HepG2 (cell line): ENCODE results near the gene KDM3B. TPM values are rescaled to one million over a fixed set of nuclear protein-coding genes. Genes with fewer than 3 reads are reported as not detected.

ENCODE experiments used
- ATF7 ChIP-seq, 2 experiments: fragments of 450-650 bp in 1 of 2; sonication (generic) in 1 of 2; formaldehyde crosslinking in 1 of 2; IDR thresholded peaks; 2 replicates each; pipeline versions ENCODE4 v1.4.0 to v1.6.1; 2016 to 2020; ENCODE audit warnings: antibody characterized with exemption in 1 of 2, mild to moderate bottlenecking in 1 of 2, missing genetic modification reagents in 1 of 2
- EEA1 ChIP-seq: sonication (generic); formaldehyde crosslinking; IDR thresholded peaks from 2 replicates; pipeline ENCODE4 v1.5.1; 2020; ENCODE audit warnings: mild to moderate bottlenecking, missing genetic modification reagents, borderline replicate concordance
- FLYWCH1 ChIP-seq: sonication (generic); formaldehyde crosslinking; IDR thresholded peaks from 2 replicates; pipeline ENCODE4 v1.8.1; 2023; ENCODE audit warnings: mild to moderate bottlenecking, missing genetic modification reagents
- GTF2F1 ChIP-seq: fragments of 150-350 bp; IDR thresholded peaks from 2 replicates; pipeline ENCODE4 v1.6.1; 2014; ENCODE audit warnings: low read length
- KDM3A ChIP-seq: IDR thresholded peaks from 2 replicates; pipeline ENCODE4 v1.6.1; 2018; ENCODE audit warnings: low read depth, missing compliant biosample characterization
- LCORL ChIP-seq, 2 experiments: fragments of 450-650 bp in 1 of 2; sonication (generic) in 1 of 2; formaldehyde crosslinking in 1 of 2; IDR thresholded peaks; 2 replicates each; pipeline versions ENCODE4 v1.5.0 to v1.6.1; 2017 to 2020; ENCODE audit warnings: antibody characterized with exemption in 1 of 2, missing genetic modification reagents in 1 of 2
- RBM22 ChIP-seq: fragments of 200-400 bp; formaldehyde crosslinking; optimal IDR thresholded peaks from 2 replicates; pipeline ENCODE3; 2017; ENCODE audit warnings: mild to moderate bottlenecking, low read length, moderate library complexity
- RXRB ChIP-seq: IDR thresholded peaks from 2 replicates; pipeline ENCODE4 v1.6.1; 2016; ENCODE audit warnings: borderline replicate concordance, missing genetic modification reagents, missing compliant biosample characterization
- ZNF232 ChIP-seq: sonication (generic); formaldehyde crosslinking; IDR thresholded peaks from 2 replicates; pipeline ENCODE4 v1.4.0; 2020; ENCODE audit warnings: missing genetic modification reagents, borderline replicate concordance
- ZNF660 ChIP-seq: sonication (generic); formaldehyde crosslinking; IDR thresholded peaks from 2 replicates; pipeline ENCODE4 v1.5.1; 2020; ENCODE audit warnings: mild to moderate bottlenecking, low read depth, missing genetic modification reagents, borderline replicate concordance
- polyA plus RNA-seq, 8 experiments: library from polyadenylated mRNA; depleted of rRNA in 3 of 8; stranded (reverse) in 7 of 8; unstranded in 1 of 8; fragments of >200 nt; fragmentation: Illumina TruSeq in 4 of 8; extraction: Trizol in 4 of 8; gene quantifications; 2 replicates each; pipeline versions ENCODE4 v1.2.1 to v1.2.3, GENCODE V29; 2011 to 2016; ENCODE audit warnings: low read depth in 4 of 8, missing spikeins in 1 of 8, mixed read lengths in 1 of 8; ENCODE audit not compliant: insufficient read depth in 1 of 8
- total RNA-seq, 5 experiments: library from RNA; depleted of rRNA; stranded (reverse); fragments of >200 nt; fragmentation: Illumina TruSeq; extraction: Trizol; gene quantifications; 2 replicates each; pipeline ENCODE4 v1.2.3, GENCODE V29; 2016; ENCODE audit warnings: low read depth in 1 of 5
- TF ChIP-seq, protein P1 (sequence below): sonication (generic); formaldehyde crosslinking; conservative IDR thresholded peaks from 2 replicates; pipeline ENCODE4 v1.4.0; 2020; ENCODE audit warnings: missing genetic modification reagents
- TF ChIP-seq, protein P2 (sequence below): IDR thresholded peaks from 2 replicates; pipeline ENCODE4 v1.6.1; 2018; ENCODE audit warnings: missing genetic modification reagents
- TF ChIP-seq, protein P3 (sequence below): IDR thresholded peaks from 2 replicates; pipeline ENCODE4 v1.6.1; 2016; ENCODE audit warnings: missing compliant biosample characterization, missing genetic modification reagents, borderline replicate concordance
- TF ChIP-seq, protein P4 (sequence below): sonication (generic); formaldehyde crosslinking; IDR thresholded peaks from 2 replicates; pipeline ENCODE4 v1.9.0; 2021; ENCODE audit warnings: missing genetic modification reagents, borderline replicate concordance
- TF ChIP-seq, protein P5 (sequence below): sonication (generic); formaldehyde crosslinking; IDR thresholded peaks from 2 replicates; pipeline ENCODE4 v1.9.0; 2021; ENCODE audit warnings: missing genetic modification reagents, borderline replicate concordance
- TF ChIP-seq, protein P6 (sequence below): sonication (generic); formaldehyde crosslinking; IDR thresholded peaks from 2 replicates; pipeline ENCODE4 v1.5.1; 2020; ENCODE audit warnings: mild to moderate bottlenecking, moderate library complexity, missing genetic modification reagents

KDM3B gene
- total and polyA plus RNA-seq, 2 of the 13 experiments (the other 11 are each of a cell fraction or from before 2014, with no cell fraction given): 19.7 to 34.3 TPM

DNA sequence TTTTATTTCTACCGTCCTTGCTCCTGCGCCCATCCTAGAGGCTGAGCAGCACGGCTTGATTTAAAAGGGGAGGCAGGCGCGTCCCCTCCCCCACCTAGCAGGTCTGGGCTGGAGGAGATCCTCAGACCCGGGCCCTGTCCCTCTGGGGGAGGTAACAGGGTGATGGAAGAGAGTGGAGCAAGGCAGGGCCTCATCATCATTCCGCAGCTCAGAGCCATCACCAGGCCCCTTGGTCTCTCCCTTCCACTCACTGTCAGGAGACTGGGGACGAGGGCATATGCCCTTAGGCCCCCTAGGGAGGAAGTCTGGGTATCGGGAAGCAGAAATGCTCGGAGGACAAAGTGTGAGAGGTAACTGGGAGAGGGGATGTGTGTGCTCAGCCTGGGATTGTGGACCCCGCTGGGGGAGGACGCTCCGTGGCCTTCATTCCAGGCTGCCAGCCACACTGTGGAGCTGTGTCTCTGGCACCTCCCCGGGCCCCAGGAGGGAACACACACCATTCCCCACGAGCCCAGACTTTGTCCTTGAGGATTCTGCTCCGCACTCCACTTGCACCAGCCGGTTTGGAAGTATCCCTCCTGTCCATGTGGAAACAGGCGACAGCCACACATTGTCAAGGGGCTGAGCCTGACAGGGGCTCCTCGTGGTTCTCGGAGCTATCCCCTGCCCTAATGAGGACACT, 87.1 kb downstream of the KDM3B start (continued):
- TF ChIP-seq LCORL (IDR thresholded peaks at IDR 0.05): no peak
- TF ChIP-seq LCORL (CRISPR knock-in tag; IDR thresholded peaks at IDR 0.05): 0 out of 2 replicates have a peak, but pooled peaks have one; percentile 35
- TF ChIP-seq, protein P1, sequence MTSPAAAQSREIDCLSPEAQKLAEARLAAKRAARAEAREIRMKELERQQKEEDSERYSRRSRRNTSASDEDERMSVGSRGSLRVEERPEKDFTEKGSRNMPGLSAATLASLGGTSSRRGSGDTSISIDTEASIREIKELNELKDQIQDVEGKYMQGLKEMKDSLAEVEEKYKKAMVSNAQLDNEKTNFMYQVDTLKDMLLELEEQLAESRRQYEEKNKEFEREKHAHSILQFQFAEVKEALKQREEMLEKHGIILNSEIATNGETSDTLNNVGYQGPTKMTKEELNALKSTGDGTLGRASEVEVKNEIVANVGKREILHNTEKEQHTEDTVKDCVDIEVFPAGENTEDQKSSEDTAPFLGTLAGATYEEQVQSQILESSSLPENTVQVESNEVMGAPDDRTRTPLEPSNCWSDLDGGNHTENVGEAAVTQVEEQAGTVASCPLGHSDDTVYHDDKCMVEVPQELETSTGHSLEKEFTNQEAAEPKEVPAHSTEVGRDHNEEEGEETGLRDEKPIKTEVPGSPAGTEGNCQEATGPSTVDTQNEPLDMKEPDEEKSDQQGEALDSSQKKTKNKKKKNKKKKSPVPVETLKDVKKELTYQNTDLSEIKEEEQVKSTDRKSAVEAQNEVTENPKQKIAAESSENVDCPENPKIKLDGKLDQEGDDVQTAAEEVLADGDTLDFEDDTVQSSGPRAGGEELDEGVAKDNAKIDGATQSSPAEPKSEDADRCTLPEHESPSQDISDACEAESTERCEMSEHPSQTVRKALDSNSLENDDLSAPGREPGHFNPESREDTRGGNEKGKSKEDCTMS (CRISPR knock-in tag): no peak
- TF ChIP-seq, protein P2, sequence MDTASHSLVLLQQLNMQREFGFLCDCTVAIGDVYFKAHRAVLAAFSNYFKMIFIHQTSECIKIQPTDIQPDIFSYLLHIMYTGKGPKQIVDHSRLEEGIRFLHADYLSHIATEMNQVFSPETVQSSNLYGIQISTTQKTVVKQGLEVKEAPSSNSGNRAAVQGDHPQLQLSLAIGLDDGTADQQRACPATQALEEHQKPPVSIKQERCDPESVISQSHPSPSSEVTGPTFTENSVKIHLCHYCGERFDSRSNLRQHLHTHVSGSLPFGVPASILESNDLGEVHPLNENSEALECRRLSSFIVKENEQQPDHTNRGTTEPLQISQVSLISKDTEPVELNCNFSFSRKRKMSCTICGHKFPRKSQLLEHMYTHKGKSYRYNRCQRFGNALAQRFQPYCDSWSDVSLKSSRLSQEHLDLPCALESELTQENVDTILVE (CRISPR knock-in tag): no peak
- TF ChIP-seq EEA1 (CRISPR knock-in tag): 0 out of 2 replicates have a peak, but pooled peaks have one; percentile 32
- TF ChIP-seq RXRB (CRISPR knock-in tag): no peak
- TF ChIP-seq, protein P3, sequence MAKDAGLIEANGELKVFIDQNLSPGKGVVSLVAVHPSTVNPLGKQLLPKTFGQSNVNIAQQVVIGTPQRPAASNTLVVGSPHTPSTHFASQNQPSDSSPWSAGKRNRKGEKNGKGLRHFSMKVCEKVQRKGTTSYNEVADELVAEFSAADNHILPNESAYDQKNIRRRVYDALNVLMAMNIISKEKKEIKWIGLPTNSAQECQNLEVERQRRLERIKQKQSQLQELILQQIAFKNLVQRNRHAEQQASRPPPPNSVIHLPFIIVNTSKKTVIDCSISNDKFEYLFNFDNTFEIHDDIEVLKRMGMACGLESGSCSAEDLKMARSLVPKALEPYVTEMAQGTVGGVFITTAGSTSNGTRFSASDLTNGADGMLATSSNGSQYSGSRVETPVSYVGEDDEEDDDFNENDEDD: 0 out of 2 replicates have a peak, but pooled peaks have one; percentile 22
- TF ChIP-seq, protein P4, sequence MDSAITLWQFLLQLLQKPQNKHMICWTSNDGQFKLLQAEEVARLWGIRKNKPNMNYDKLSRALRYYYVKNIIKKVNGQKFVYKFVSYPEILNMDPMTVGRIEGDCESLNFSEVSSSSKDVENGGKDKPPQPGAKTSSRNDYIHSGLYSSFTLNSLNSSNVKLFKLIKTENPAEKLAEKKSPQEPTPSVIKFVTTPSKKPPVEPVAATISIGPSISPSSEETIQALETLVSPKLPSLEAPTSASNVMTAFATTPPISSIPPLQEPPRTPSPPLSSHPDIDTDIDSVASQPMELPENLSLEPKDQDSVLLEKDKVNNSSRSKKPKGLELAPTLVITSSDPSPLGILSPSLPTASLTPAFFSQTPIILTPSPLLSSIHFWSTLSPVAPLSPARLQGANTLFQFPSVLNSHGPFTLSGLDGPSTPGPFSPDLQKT: no peak
- no peak for TF ChIP-seq GTF2F1
- no peak for TF ChIP-seq ZNF660 (CRISPR knock-in tag)
- no peak for TF ChIP-seq ZNF232 (CRISPR knock-in tag)
- TF ChIP-seq ATF7 (IDR thresholded peaks at IDR 0.05): no peak
- TF ChIP-seq ATF7 (CRISPR knock-in tag; IDR thresholded peaks at IDR 0.05): no peak
- TF ChIP-seq, protein P5, sequence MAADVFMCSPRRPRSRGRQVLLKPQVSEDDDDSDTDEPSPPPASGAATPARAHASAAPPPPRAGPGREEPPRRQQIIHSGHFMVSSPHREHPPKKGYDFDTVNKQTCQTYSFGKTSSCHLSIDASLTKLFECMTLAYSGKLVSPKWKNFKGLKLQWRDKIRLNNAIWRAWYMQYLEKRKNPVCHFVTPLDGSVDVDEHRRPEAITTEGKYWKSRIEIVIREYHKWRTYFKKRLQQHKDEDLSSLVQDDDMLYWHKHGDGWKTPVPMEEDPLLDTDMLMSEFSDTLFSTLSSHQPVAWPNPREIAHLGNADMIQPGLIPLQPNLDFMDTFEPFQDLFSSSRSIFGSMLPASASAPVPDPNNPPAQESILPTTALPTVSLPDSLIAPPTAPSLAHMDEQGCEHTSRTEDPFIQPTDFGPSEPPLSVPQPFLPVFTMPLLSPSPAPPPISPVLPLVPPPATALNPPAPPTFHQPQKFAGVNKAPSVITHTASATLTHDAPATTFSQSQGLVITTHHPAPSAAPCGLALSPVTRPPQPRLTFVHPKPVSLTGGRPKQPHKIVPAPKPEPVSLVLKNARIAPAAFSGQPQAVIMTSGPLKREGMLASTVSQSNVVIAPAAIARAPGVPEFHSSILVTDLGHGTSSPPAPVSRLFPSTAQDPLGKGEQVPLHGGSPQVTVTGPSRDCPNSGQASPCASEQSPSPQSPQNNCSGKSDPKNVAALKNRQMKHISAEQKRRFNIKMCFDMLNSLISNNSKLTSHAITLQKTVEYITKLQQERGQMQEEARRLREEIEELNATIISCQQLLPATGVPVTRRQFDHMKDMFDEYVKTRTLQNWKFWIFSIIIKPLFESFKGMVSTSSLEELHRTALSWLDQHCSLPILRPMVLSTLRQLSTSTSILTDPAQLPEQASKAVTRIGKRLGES (CRISPR knock-in tag): no peak
- TF ChIP-seq RBM22: no peak
- no peak for TF ChIP-seq KDM3A (CRISPR knock-in tag)
- TF ChIP-seq, protein P6, sequence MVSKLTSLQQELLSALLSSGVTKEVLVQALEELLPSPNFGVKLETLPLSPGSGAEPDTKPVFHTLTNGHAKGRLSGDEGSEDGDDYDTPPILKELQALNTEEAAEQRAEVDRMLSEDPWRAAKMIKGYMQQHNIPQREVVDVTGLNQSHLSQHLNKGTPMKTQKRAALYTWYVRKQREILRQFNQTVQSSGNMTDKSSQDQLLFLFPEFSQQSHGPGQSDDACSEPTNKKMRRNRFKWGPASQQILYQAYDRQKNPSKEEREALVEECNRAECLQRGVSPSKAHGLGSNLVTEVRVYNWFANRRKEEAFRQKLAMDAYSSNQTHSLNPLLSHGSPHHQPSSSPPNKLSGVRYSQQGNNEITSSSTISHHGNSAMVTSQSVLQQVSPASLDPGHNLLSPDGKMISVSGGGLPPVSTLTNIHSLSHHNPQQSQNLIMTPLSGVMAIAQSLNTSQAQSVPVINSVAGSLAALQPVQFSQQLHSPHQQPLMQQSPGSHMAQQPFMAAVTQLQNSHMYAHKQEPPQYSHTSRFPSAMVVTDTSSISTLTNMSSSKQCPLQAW (CRISPR knock-in tag): no peak
- TF ChIP-seq FLYWCH1 (CRISPR knock-in tag): no peak
